Heart right ventricle (tissue), 16 donors: ENCODE measurements around the gene L3MBTL1. TPM values are rescaled to one million over a fixed set of nuclear protein-coding genes. Genes with fewer than 3 reads are reported as not detected.
A peak's percentile ranks its signal among the peaks of the same experiment; 100 is the strongest.

ENCODE experiments used
- ATAC-seq, 8 donors: fragments of 200-7000 bp; cut with Tn5 transposase; one replicate each; pipeline ENCODE4 v1.9.1; 2020; ENCODE audit warnings: mild to moderate bottlenecking in 8 of 8, moderate library complexity in 8 of 8, moderate number of reproducible peaks in 1 of 8
- DNase-seq, 2 donors: peaks; one replicate each; pipeline ENCODE4 v3.0.0-alpha.2; 2020
- H3K27ac ChIP-seq, 10 donors: fragments of 200-600 bp; sonication (generic) in 2 of 10; one replicate each; pipeline versions ENCODE4 v1.5.0 to v1.8.0; 2020 to 2022; ENCODE audit warnings: mild to moderate bottlenecking in 3 of 10
- H3K27me3 ChIP-seq, 7 donors: fragments of 200-600 bp; one replicate each; pipeline ENCODE4 v1.8.0; 2021 to 2022; ENCODE audit warnings: mild to moderate bottlenecking in 2 of 7
- H3K36me3 ChIP-seq, 9 donors: fragments of 200-600 bp; sonication (generic) in 1 of 9; one replicate each; pipeline versions ENCODE4 v1.5.0 to v1.8.0; 2020 to 2022; ENCODE audit warnings: mild to moderate bottlenecking in 2 of 9
- H3K4me1 ChIP-seq, 9 donors: fragments of 200-600 bp; sonication (generic) in 1 of 9; one replicate each; pipeline versions ENCODE4 v1.5.0 to v1.8.0; 2020 to 2022; ENCODE audit warnings: mild to moderate bottlenecking in 4 of 9
- H3K4me3 ChIP-seq, 10 donors: fragments of 200-600 bp; sonication (generic) in 2 of 10; one replicate each; pipeline versions ENCODE4 v1.5.0 to v1.8.0; 2020 to 2022; ENCODE audit warnings: mild to moderate bottlenecking in 7 of 10, moderate library complexity in 2 of 10
- H3K9me3 ChIP-seq, 11 donors: fragments of 200-600 bp in 10 of 11; sonication (generic) in 2 of 11; one replicate each; pipeline versions ENCODE4 v1.5.0 to v1.8.0; 2013 to 2022; ENCODE audit warnings: mild to moderate bottlenecking in 2 of 11, control low read depth in 1 of 11, moderate library complexity in 1 of 11
- CTCF ChIP-seq, 9 donors: fragments of 200-600 bp; sonication (generic) in 2 of 9; IDR thresholded peaks; one replicate each; pipeline versions ENCODE4 v1.5.0 to v1.8.0; 2021 to 2022; ENCODE audit warnings: antibody characterized with exemption in 9 of 9, mild to moderate bottlenecking in 5 of 9, moderate library complexity in 1 of 9
- WGBS, 2 donors: extraction: QIAGEN DNeasy Blood & Tissue Kit; methylation state at CpG; one replicate each; pipeline ENCODE4 v1.1.7; 2013; ENCODE audit warnings: inconsistent platforms in 1 of 2; 5-methylcytosine and 5-hydroxymethylcytosine counted together
- intact Hi-C, 10 donors: fragments of 100-400 bp; cut with DNase I; formaldehyde crosslinking; loops; one replicate each; pipeline versions ENCODE4 v1.11.1 to v1.14.2; 2022
- polyA plus RNA-seq, 2 donors: library from polyadenylated mRNA; stranded (reverse); fragments of 200-250 nt; gene quantifications; one replicate each; pipeline ENCODE4 v1.2.3, GENCODE V29; 2013
- total RNA-seq, 10 donors: library from RNA; stranded (reverse); fragmentation: NEBNext Ultra II Directional in 3 of 10; extraction: Animal tissue kit (Norgen Biotek cat#: 25700) in 3 of 10; gene quantifications; one replicate each; pipeline versions ENCODE4 v1.2.1 to v1.2.4, GENCODE V29; 2021 to 2023
- donor health status: Arrhythmogenic right ventricular cardiomyopathy.
- donor health status: ischemic (EF 13 %, LVEDD 7.1; RV severe dilation, severe dysfunction).
- donor health status: healthy with polysubstance abuse.
- donor health status: DM: no; HTN: yes; CAD: no.
- donor health status: DM: no; HTN: no; CAD: no.
- donor health status: ischemic (EF 25% LVEDD 6.9; RV normal size, moderate dysfunction).
- donor health status: ischemic (EF 25% LVEDD 5.7; RV mildly dilated, moderate dysfunction).
- donor health status: healthy.
- donor health status: DM: yes; HTN: yes; CAD: no.
- donor health status: Ischemic cardiomyopathy.
- donor health status: ischemic (EF 35%, LVEDD 5.7; RV mildly dilated, moderate dysfunction).
- donor health status: nonischemic (EF 11% LVEDD 7.7; RV severe dilation, severe dysfunction).
- donor health status: DM: yes; HTN: yes; CAD: no.
- donor health status: PGD.
- donor health status: ischemic (EF 29% LVEDD 5.4; RV normal size, mild dysfunction).
- donor health status: nonischemic (EF 23%, LVEDD 6.1; RV moderate dilation, normal function).

L3MBTL1 gene
- total and polyA plus RNA-seq, 12 donors: 1.2 to 9.0 (median 4.9) TPM

DNA sequence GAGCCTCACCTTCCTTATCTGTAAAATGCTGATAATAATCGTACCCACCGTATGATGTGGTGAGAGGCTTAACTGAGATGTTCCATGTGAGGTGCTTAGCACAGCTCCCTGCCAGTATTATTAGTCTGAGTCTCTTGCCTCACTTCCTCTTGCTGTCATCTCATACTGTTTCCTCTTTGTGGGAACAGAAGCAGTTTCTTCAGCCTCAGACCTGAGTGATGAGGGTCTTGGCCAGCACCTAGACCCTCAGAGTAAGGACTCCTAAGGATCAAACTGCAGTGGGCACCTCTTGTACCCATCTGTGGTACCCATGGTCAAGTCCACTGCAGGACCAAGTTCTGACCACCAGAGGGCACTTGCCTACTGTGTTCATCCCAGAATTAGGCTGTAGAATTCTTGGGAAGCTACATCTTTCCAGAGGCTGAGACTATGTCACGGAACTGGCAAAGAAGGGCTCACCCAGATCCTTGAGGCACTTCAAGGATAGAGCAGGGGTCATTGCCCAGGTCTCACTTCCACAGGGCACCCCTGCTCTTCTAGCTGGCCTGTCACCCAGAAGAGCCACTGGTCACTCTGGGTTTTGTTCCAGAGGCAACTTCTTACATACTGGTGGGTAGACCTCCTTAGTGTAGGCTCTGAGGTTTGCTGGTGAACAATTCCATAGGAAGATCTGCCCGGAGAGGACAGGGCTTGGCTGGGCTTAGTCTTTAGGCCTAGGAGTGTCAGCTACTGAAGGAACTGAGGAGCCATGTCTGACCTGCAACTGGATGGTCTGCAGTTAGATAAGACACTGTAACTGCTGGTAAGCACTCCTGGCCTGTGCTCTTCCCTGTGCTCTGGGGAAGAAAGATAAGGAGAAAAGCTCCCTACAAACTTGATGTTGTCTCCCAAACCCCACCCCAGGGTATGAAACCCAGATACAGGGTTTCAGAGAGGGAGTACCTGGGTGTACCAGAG lies 30.7 kb downstream of the L3MBTL1 start:
- ATAC-seq (peak; percentile 47 to 68 (median 65)), DNase-seq (peak; percentile 61 to 63)
- peaks cover 0 to 52% (median 0%) of the 10 kb centered on the region in 9 donors for H3K36me3 ChIP-seq
- H3K27me3 ChIP-seq: no peaks in the 10 kb centered on the region
- peak; percentile 83 to 92 (median 89) for TF ChIP-seq CTCF (IDR thresholded peaks at IDR 0.05)
- no peak overlapping the region for H3K4me3 ChIP-seq
- H3K9me3 ChIP-seq: no peaks in the 10 kb centered on the region
- 29 to 37% methylated on average over 4 of the region's 4 CpGs for WGBS, 2 donors
- intact Hi-C loops: loop anchor here in 8 of 10 donors (2.0 to 10.0 kb wide), 6 partner anchors 54 to 547 kb away; partner anchors contain the start of gene IFT52 (in 1 of the 8)
- H3K4me1 ChIP-seq: peaks cover 0 to 8% (median 0%) of the 10 kb centered on the region in 9 donors
- H3K27ac ChIP-seq: no peak overlapping the region

DNA sequence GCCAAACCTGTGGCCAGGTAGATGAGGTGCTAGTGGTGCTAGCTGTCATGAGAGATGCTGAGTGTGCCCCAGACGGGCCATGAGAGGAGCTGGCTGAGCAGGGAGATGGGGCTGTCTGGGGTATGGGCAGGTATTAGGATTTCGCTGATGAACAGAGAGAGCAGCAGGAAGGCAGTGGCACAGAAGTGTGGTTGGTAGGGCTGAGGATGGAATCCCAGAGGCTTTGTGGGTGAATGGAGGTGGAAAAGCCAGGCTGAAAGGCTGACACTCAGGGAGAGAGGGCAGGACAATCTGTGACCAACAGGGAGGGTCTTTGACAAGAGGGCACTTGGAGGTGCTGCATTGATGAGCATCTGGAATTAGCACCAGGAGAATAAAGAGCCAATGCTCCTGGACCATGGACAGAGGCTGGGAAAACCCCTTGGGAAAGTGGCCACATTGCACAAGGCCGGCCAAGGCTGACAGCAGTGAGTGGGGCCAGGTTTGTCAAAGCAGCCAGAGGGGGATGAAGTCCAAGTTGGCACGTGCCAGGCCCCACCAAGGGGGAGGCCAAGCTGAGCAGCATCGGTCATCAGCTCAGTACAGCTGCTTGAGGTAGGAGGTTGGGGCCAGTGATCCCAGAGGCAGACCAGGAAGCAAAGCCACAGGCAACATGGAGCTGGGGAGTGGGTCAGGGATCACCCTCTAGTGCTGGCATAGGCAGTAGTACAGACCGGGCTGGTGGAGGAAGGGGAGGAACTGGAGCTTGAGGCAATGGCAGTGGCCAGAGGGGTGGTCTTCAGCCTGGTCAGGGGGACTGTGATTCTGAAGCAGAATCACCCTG lies 31.6 kb downstream of the L3MBTL1 start:
- Histone ChIP-seq H3K27ac (no peak overlapping the region), H3K36me3 (peaks cover 0 to 52% (median 0%) of the 10 kb centered on the region in 9 donors), H3K9me3 (no peaks in the 10 kb centered on the region), H3K4me3 (no peak overlapping the region), H3K27me3 (no peaks in the 10 kb centered on the region), H3K4me1 (peaks cover 0 to 8% (median 0%) of the 10 kb centered on the region in 9 donors)
- no peak for TF ChIP-seq CTCF (IDR thresholded peaks at IDR 0.05)
- ATAC-seq (peak in 2 of 8 donors; percentile 25 to 39), DNase-seq (no peak)
- WGBS, 2 donors: 68 to 69% methylated on average over 6 of the region's 6 CpGs
- intact Hi-C loops: loop anchor here in 8 of 10 donors (2.0 to 10.0 kb wide), 6 partner anchors 53 to 546 kb away; partner anchors contain the start of gene IFT52 (in 1 of the 8)

DNA sequence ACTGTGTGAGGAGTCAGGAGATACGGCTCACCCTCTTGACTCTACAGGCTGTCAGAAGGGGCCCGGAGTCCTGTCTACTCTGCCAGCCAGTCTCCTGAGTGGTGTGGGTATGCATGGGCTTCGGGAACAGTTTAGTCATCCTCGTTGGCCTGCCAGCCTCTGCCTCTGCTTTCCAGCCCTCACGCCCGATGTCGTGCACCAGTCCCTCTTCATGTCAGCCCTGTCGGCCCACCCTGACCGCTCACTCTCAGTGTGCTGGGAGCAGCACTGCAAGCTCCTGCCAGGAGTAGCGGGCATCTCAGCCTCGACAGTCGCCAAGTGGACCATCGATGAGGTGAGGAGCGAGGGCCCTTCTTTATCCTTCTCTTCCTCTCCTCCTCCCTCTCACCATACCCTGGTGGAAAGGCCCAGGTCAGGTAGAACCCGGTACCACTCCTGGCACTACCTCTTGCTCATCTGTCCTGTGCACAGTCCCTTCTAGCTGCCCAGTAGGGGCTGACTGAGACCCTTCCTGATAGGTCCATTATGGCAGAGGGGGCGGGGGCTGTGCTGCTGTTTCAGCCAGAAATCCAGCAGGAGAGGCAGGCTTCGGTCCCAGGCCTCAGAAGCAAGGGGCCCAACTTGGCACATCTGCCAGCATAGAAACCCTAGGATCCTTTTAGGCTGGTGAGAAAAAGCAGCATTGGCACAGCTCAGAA lies 32.6 kb downstream of the L3MBTL1 start:
- intact Hi-C loops: loop anchor here in 9 of 10 donors (2.0 to 10.0 kb wide), 6 partner anchors 52 to 545 kb away; partner anchors contain the start of gene IFT52 (in 1 of the 9)
- TF ChIP-seq CTCF (IDR thresholded peaks at IDR 0.05): no peak

More for the DNA sequence above, 32.6 kb downstream of the L3MBTL1 start:
- Histone ChIP-seq H3K4me3 (no peak overlapping the region), H3K36me3 (peaks cover 0 to 45% (median 0%) of the 10 kb centered on the region in 9 donors), H3K27ac (no peak overlapping the region), H3K4me1 (peaks cover 0 to 8% (median 0%) of the 10 kb centered on the region in 9 donors), H3K9me3 (no peaks in the 10 kb centered on the region), H3K27me3 (no peaks in the 10 kb centered on the region)
- no peak for DNase-seq
- ATAC-seq: no peak
- WGBS, 2 donors: 85 to 89% methylated on average over 17 of the region's 17 CpGs
